Activated CD8-positive, alpha-beta memory T cell treated with anti-CD3 and anti-CD28 coated beads for 48 hours (primary cell): ENCODE measurements around the gene FMNL3.

Source experiments
- DNase-seq, 3 experiments: peaks; one replicate each; pipeline ENCODE4 v3.0.0-alpha.2; 2020; ENCODE audit warnings: low read depth in 2 of 3, low spot score in 2 of 3

FMNL3 gene

GRCh38 chr12:49680075-49680474 lies 27.1 kb downstream of the FMNL3 start:
- DNase-seq = no peak

GRCh38 chr12:49678711-49679110 lies 28.5 kb downstream of the FMNL3 start:
- DNase-seq = no peak

- DNase-seq = no peak
Observed at GRCh38 chr12:49675137-49675536, 32.1 kb downstream of the FMNL3 start.

GRCh38 chr12:49674318-49674981 lies 32.8 kb downstream of the FMNL3 start:
- DNase-seq = no peak

GRCh38 chr12:49673446-49674317 lies 33.5 kb downstream of the FMNL3 start:
- DNase-seq = no peak

GRCh38 chr12:49672301-49673217 lies 34.6 kb downstream of the FMNL3 start:
- no peak for DNase-seq

GRCh38 chr12:49671031-49671765 lies 36.0 kb downstream of the FMNL3 start:
- DNase-seq = no peak

- no peak for DNase-seq
Observed at GRCh38 chr12:49669796-49670195, 37.4 kb downstream of the FMNL3 start.

GRCh38 chr12:49667325-49668090 lies 39.7 kb downstream of the FMNL3 start:
- DNase-seq = no peak

GRCh38 chr12:49666176-49666575 lies 41.0 kb downstream of the FMNL3 start:
- DNase-seq = no peak

GRCh38 chr12:49665384-49665783 lies 41.8 kb downstream of the FMNL3 start:
- no peak for DNase-seq

GRCh38 chr12:49664591-49665239 lies 42.5 kb downstream of the FMNL3 start:
- no peak for DNase-seq

GRCh38 chr12:49664167-49664566 lies 43.0 kb downstream of the FMNL3 start:
- no peak for DNase-seq

- DNase-seq = peak in 2 of 3 experiments; percentile 36 to 47
Observed at GRCh38 chr12:49662998-49663843, 44.0 kb downstream of the FMNL3 start.

GRCh38 chr12:49661746-49662145 lies 45.5 kb downstream of the FMNL3 start:
- DNase-seq = no peak

- no peak for DNase-seq
Observed at GRCh38 chr12:49661191-49661590, 46.0 kb downstream of the FMNL3 start.

- DNase-seq = no peak
Observed at GRCh38 chr12:49659753-49660152, 47.5 kb downstream of the FMNL3 start.

- DNase-seq = no peak
Observed at GRCh38 chr12:49658276-49658675, 48.9 kb downstream of the FMNL3 start.
